Memory B cell (primary cell): ENCODE measurements around the gene TBX6.

Experiments
- ATAC-seq: fragments of 150-1000 bp; cut with Tn5 transposase; 2 replicates; pipeline ENCODE4 v1.10.0; 2021; ENCODE audit warnings: low read depth, mild to moderate bottlenecking, moderate library complexity
- DNase-seq, 2 donors: peaks; one replicate each; pipeline ENCODE4 v3.0.0; 2022; ENCODE audit warnings: low spot score in 2 of 2
- H3K27ac Mint-ChIP-seq: one replicate; pipeline ENCODE4 v1.8.0; 2022; ENCODE audit warnings: mild to moderate bottlenecking, moderate library complexity, mixed read lengths
- H3K27me3 Mint-ChIP-seq: one replicate; pipeline ENCODE4 v1.8.0; 2022; ENCODE audit warnings: mixed read lengths
- H3K36me3 Mint-ChIP-seq: one replicate; pipeline ENCODE4 v1.8.0; 2022; ENCODE audit warnings: mild to moderate bottlenecking, mixed read lengths
- H3K4me1 Mint-ChIP-seq: one replicate; pipeline ENCODE4 v1.8.0; 2022; ENCODE audit warnings: mixed read lengths
- H3K4me3 Mint-ChIP-seq: one replicate; pipeline ENCODE4 v1.8.0; 2022; ENCODE audit warnings: mild to moderate bottlenecking, moderate library complexity, mixed read lengths
- H3K9me3 Mint-ChIP-seq: one replicate; pipeline ENCODE4 v1.8.0; 2022; ENCODE audit warnings: mixed read lengths

TBX6 gene

GRCh38 chr16:30085820-30086219 is 5.9 kb downstream of the TBX6 start:
- peaks cover 13% of the 10 kb centered on the region for H3K36me3 Mint-ChIP-seq
- no peaks in the 10 kb centered on the region for H3K9me3 Mint-ChIP-seq
- peaks cover 16% of the 10 kb centered on the region for H3K4me1 Mint-ChIP-seq
- no peaks in the 10 kb centered on the region for H3K27me3 Mint-ChIP-seq
- no peak overlapping the region for H3K4me3 Mint-ChIP-seq
- DNase-seq, result no peak
- no peak for ATAC-seq
- no peak overlapping the region for H3K27ac Mint-ChIP-seq

GRCh38 chr16:30085247-30085646 is 6.5 kb downstream of the TBX6 start:
- Mint-ChIP-seq H3K9me3 (no peaks in the 10 kb centered on the region), H3K4me1 (peaks cover 15% of the 10 kb centered on the region), H3K27ac (no peak overlapping the region), H3K36me3 (peaks cover 14% of the 10 kb centered on the region), H3K4me3 (no peak overlapping the region), H3K27me3 (no peaks in the 10 kb centered on the region)
- no peak for DNase-seq
- no peak for ATAC-seq

GRCh38 chr16:30084816-30085159 is 6.9 kb downstream of the TBX6 start:
- ATAC-seq (no peak), DNase-seq (no peak)
- Mint-ChIP-seq H3K9me3 (no peaks in the 10 kb centered on the region), H3K36me3 (peaks cover 15% of the 10 kb centered on the region), H3K4me3 (no peak overlapping the region), H3K27me3 (no peaks in the 10 kb centered on the region), H3K4me1 (peaks cover 12% of the 10 kb centered on the region), H3K27ac (no peak overlapping the region)

- peaks cover 19% of the 10 kb centered on the region for H3K36me3 Mint-ChIP-seq
- no peak overlapping the region for H3K27ac Mint-ChIP-seq
- H3K4me3 Mint-ChIP-seq, result no peak overlapping the region
- H3K9me3 Mint-ChIP-seq, result no peaks in the 10 kb centered on the region
- no peaks in the 10 kb centered on the region for H3K27me3 Mint-ChIP-seq
- H3K4me1 Mint-ChIP-seq, result peaks cover 12% of the 10 kb centered on the region
- DNase-seq (no peak), ATAC-seq (no peak)
Observed at GRCh38 chr16:30084096-30084815, 7.5 kb downstream of the TBX6 start.

GRCh38 chr16:30083216-30084055 is 8.3 kb downstream of the TBX6 start:
- Mint-ChIP-seq H3K27ac (no peak overlapping the region), H3K9me3 (no peaks in the 10 kb centered on the region), H3K36me3 (peaks cover 19% of the 10 kb centered on the region), H3K4me3 (no peak overlapping the region), H3K4me1 (peaks cover 12% of the 10 kb centered on the region), H3K27me3 (no peaks in the 10 kb centered on the region)
- ATAC-seq, result no peak
- no peak for DNase-seq

- no peak for ATAC-seq
- no peak overlapping the region for H3K4me3 Mint-ChIP-seq
- no peak overlapping the region for H3K27ac Mint-ChIP-seq
- no peaks in the 10 kb centered on the region for H3K27me3 Mint-ChIP-seq
- no peak for DNase-seq
- peaks cover 19% of the 10 kb centered on the region for H3K36me3 Mint-ChIP-seq
- H3K4me1 Mint-ChIP-seq, result peaks cover 17% of the 10 kb centered on the region
- H3K9me3 Mint-ChIP-seq, result no peaks in the 10 kb centered on the region
Observed at GRCh38 chr16:30082545-30083090, 9.1 kb downstream of the TBX6 start.

GRCh38 chr16:30079480-30079879 is 12.2 kb downstream of the TBX6 start:
- H3K36me3 Mint-ChIP-seq, result peaks cover 25% of the 10 kb centered on the region
- ATAC-seq (no peak), DNase-seq (no peak)
- H3K4me1 Mint-ChIP-seq, result peaks cover 22% of the 10 kb centered on the region
- no peak overlapping the region for H3K4me3 Mint-ChIP-seq
- H3K27me3 Mint-ChIP-seq, result no peaks in the 10 kb centered on the region
- H3K9me3 Mint-ChIP-seq, result no peaks in the 10 kb centered on the region
- H3K27ac Mint-ChIP-seq, result no peak overlapping the region

GRCh38 chr16:30078744-30079143 is 13.0 kb downstream of the TBX6 start:
- H3K27ac Mint-ChIP-seq, result no peak overlapping the region
- DNase-seq (no peak), ATAC-seq (no peak)
- H3K36me3 Mint-ChIP-seq, result peaks cover 25% of the 10 kb centered on the region
- peaks cover 22% of the 10 kb centered on the region for H3K4me1 Mint-ChIP-seq
- H3K27me3 Mint-ChIP-seq, result no peaks in the 10 kb centered on the region
- no peaks in the 10 kb centered on the region for H3K9me3 Mint-ChIP-seq
- no peak overlapping the region for H3K4me3 Mint-ChIP-seq

- no peaks in the 10 kb centered on the region for H3K9me3 Mint-ChIP-seq
- H3K27me3 Mint-ChIP-seq, result no peaks in the 10 kb centered on the region
- peaks cover 21% of the 10 kb centered on the region for H3K36me3 Mint-ChIP-seq
- H3K4me1 Mint-ChIP-seq, result peaks cover 22% of the 10 kb centered on the region
- no peak for ATAC-seq
- DNase-seq, result no peak
- peak overlapping the region; percentile 97 for H3K27ac Mint-ChIP-seq
- H3K4me3 Mint-ChIP-seq, result peak overlapping the region; percentile 22
Observed at GRCh38 chr16:30077656-30078055, 14.1 kb downstream of the TBX6 start.

GRCh38 chr16:30076276-30076791 is 15.4 kb downstream of the TBX6 start:
- H3K27me3 Mint-ChIP-seq, result no peaks in the 10 kb centered on the region
- peak overlapping the region; percentile 97 for H3K27ac Mint-ChIP-seq
- peak; percentile 48 for ATAC-seq
- peaks cover 22% of the 10 kb centered on the region for H3K4me1 Mint-ChIP-seq
- DNase-seq, result no peak
- H3K9me3 Mint-ChIP-seq, result no peaks in the 10 kb centered on the region
- H3K36me3 Mint-ChIP-seq, result peaks cover 15% of the 10 kb centered on the region
- H3K4me3 Mint-ChIP-seq, result peak overlapping the region; percentile 94

GRCh38 chr16:30075503-30076275 is 16.0 kb downstream of the TBX6 start, which contains the start of gene PPP4C:
TSS of gene PPP4C (plus strand) at chr16:30075994. CDS start at chr16:30076378, 384 bp downstream.
- Mint-ChIP-seq H3K27ac (peak within 1 kb of the TSS; percentile 97), H3K9me3 (no peaks in the 10 kb centered on the region), H3K36me3 (peaks cover 13% of the 10 kb centered on the region), H3K27me3 (no peaks in the 10 kb centered on the region), H3K4me3 (peak within 1 kb of the TSS; percentile 94), H3K4me1 (peaks cover 22% of the 10 kb centered on the region)
- ATAC-seq (peak; percentile 94), DNase-seq (peak; percentile 79 to 86)

GRCh38 chr16:30070490-30070889 is 21.2 kb downstream of the TBX6 start:
- DNase-seq (no peak), ATAC-seq (no peak)
- H3K9me3 Mint-ChIP-seq, result no peaks in the 10 kb centered on the region
- H3K27me3 Mint-ChIP-seq, result no peaks in the 10 kb centered on the region
- no peak overlapping the region for H3K27ac Mint-ChIP-seq
- H3K4me3 Mint-ChIP-seq, result no peak overlapping the region
- H3K36me3 Mint-ChIP-seq, result peaks cover 21% of the 10 kb centered on the region
- peaks cover 22% of the 10 kb centered on the region for H3K4me1 Mint-ChIP-seq

- Mint-ChIP-seq H3K4me3 (no peak overlapping the region), H3K36me3 (peaks cover 21% of the 10 kb centered on the region)
Observed at GRCh38 chr16:30069611-30070462, 21.9 kb downstream of the TBX6 start.

More at GRCh38 chr16:30069611-30070462, 21.9 kb downstream of the TBX6 start:
- Mint-ChIP-seq H3K27me3 (no peaks in the 10 kb centered on the region), H3K4me1 (peaks cover 22% of the 10 kb centered on the region), H3K9me3 (no peaks in the 10 kb centered on the region), H3K27ac (no peak overlapping the region)
- ATAC-seq, result no peak
- no peak for DNase-seq
